Measurements from ENCODE around the gene CNOT6. TPM values are rescaled to one million over a fixed set of nuclear protein-coding genes. Genes with fewer than 3 reads are reported as not detected.
A peak's percentile ranks its signal among the peaks of the same experiment; 100 is the strongest.

The CNOT6 gene
- total and polyA plus RNA-seq, 3 donors from 2014 or later, result 22.1 to 29.7 (median 28.9) TPM

DNA sequence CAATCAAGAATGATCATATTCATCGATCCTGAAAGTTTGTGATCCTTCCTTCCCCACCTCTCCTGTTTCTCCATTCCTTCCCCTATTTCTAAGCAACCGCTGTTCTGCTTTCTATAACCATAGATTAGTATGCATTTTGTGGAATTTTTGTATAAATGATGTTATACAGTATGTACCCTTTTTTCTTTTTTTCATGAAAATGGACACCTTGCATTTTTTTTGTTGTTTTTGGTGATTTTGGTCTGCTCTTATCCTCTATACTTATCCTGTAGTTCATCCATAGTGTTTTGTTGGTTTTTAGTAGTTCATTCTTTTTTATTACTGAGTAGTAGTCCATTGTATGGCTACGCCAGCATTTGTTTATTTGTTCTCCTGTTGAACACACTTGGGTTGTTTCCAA, 51.1 kb downstream of the CNOT6 start:
- no peak for TF ChIP-seq POLR2A (IDR thresholded peaks at IDR 0.05)
- TF ChIP-seq, protein P1, sequence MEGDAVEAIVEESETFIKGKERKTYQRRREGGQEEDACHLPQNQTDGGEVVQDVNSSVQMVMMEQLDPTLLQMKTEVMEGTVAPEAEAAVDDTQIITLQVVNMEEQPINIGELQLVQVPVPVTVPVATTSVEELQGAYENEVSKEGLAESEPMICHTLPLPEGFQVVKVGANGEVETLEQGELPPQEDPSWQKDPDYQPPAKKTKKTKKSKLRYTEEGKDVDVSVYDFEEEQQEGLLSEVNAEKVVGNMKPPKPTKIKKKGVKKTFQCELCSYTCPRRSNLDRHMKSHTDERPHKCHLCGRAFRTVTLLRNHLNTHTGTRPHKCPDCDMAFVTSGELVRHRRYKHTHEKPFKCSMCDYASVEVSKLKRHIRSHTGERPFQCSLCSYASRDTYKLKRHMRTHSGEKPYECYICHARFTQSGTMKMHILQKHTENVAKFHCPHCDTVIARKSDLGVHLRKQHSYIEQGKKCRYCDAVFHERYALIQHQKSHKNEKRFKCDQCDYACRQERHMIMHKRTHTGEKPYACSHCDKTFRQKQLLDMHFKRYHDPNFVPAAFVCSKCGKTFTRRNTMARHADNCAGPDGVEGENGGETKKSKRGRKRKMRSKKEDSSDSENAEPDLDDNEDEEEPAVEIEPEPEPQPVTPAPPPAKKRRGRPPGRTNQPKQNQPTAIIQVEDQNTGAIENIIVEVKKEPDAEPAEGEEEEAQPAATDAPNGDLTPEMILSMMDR (IDR thresholded peaks at IDR 0.05), result no peak
- 90 to 98% methylated on average over 3 of the region's 3 CpGs for WGBS, 2 donors

DNA sequence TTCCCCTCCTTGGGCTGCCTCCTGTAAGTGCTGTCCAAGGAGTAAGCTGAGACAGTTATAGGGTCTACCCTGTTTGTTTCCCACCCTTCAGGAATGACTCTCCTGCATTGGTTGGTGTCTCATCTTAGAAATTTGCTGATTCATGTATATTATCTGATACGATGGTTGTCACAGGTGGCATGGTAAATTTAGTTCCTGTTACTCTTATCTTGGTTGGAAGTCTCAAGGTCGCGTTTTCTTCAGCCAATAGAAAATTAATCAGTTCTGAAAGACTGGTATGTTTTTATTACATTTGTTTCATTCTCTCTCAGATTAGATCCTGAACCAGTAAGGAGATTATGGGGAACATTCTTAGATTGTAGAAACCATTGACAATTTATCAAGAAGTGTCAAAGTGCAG, 54.4 kb downstream of the CNOT6 start:
- TF ChIP-seq, protein P1 (IDR thresholded peaks at IDR 0.05), result no peak
- TF ChIP-seq POLR2A (IDR thresholded peaks at IDR 0.05), result no peak
- Histone ChIP-seq H3K9me3 (no peaks in the 10 kb centered on the region), H3K4me1 (peaks cover 14% of the 10 kb centered on the region), H3K4me3 (no peak overlapping the region), H3K36me3 (ENCODE audit: low read depth, missing control alignments) (no peaks in the 10 kb centered on the region), H3K27me3 (no peaks in the 10 kb centered on the region), H3K27ac (peak overlapping the region in 1 of 2 donors; percentile 22)
- intact Hi-C loops (cut with DNase I; ENCODE audit: low total_unique reads), result no loop called here
- DNase-seq, result no peak
- 39 to 46% methylated on average over 3 of the region's 3 CpGs for WGBS, 2 donors

More for the DNA sequence above, 51.1 kb downstream of the CNOT6 start:
- Histone ChIP-seq H3K27ac (no peak overlapping the region), H3K9me3 (no peaks in the 10 kb centered on the region), H3K27me3 (no peaks in the 10 kb centered on the region), H3K4me1 (peaks cover 14% of the 10 kb centered on the region), H3K36me3 (ENCODE audit: low read depth, missing control alignments) (no peaks in the 10 kb centered on the region), H3K4me3 (no peak overlapping the region)
- DNase-seq, result no peak
- intact Hi-C loops (cut with DNase I; ENCODE audit: low total_unique reads), result no loop called here

DNA sequence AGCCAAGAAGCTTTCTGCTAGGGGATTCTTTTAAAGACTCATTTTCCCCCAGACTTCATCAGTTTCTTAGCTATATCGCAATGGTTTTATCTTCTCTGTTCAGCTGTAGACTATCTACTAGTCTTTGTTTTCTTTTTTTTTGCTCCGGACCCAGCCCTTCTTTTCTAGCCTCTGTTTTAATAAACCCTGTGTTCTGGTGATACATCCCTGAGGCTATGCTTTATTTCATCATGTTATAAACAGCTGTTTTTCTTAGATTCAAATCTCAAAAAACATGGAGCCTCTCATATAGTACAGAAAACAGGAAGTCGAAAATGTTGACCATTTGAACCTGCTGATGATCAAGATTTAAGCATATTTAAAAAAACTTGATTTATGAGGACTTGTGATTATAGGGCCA, 59.4 kb downstream of the CNOT6 start:
- H3K4me3 ChIP-seq, result no peak overlapping the region
- TF ChIP-seq, protein P1 (IDR thresholded peaks at IDR 0.05), result no peak
- TF ChIP-seq POLR2A (IDR thresholded peaks at IDR 0.05), result no peak
- H3K4me1 ChIP-seq, result peaks cover 8% of the 10 kb centered on the region
- no peaks in the 10 kb centered on the region for H3K36me3 ChIP-seq (ENCODE audit: low read depth, missing control alignments)
- no peaks in the 10 kb centered on the region for H3K9me3 ChIP-seq
- no peak for DNase-seq
- intact Hi-C loops (cut with DNase I; ENCODE audit: low total_unique reads), result no loop called here
- WGBS, 2 donors, result 84 to 89% methylated on average over 3 of the region's 3 CpGs
- no peak overlapping the region for H3K27ac ChIP-seq
- no peaks in the 10 kb centered on the region for H3K27me3 ChIP-seq

DNA sequence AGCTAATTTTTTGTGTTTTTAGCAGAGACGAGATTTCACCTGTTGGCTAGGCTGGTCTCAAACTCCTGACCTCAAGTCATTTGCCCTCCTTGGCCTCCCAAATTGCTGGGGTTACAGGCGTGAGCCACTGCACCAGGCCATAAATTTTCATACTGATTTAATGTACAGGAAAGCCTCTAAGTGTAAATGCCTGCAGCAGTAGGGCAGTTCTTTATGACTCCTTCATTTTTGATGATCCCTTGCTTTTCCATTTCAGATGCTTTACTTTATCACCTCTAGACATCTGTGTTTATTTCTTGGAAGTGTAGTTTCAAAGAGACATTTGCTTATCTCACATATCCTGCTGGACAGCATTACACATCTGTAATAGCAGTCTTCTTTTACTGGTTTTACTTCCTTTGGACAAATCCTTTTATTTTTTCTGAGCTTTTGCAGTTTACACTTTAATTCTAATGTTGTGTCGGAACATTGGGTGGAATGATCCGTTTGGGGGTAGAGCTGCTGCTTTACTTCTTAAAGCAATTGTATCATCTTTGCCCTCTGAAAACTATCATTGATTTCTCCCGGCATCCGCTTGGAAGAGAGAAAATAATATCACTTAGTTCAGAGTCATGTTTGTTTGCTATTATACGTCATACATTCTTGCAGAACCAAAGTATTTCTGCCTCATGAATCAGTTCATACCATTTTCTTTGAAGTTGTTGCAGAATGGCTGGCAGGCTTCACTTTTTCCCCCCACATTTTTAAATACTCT, 61.2 kb downstream of the CNOT6 start:
- DNase-seq, result no peak
- Histone ChIP-seq H3K27ac (no peak overlapping the region), H3K4me1 (no peaks in the 10 kb centered on the region), H3K36me3 (ENCODE audit: low read depth, missing control alignments) (no peaks in the 10 kb centered on the region), H3K9me3 (no peaks in the 10 kb centered on the region), H3K27me3 (no peaks in the 10 kb centered on the region), H3K4me3 (no peak overlapping the region)
- intact Hi-C loops (cut with DNase I; ENCODE audit: low total_unique reads), result no loop called here
- TF ChIP-seq, protein P1 (IDR thresholded peaks at IDR 0.05), result no peak
- 81 to 84% methylated on average over 7 of the region's 7 CpGs for WGBS, 2 donors

All from testis (tissue), 3 donors.